DMS153 treated with DMSO at 0.1 percent for 48 hours (cell line): ENCODE measurements around the gene IGF2BP3.
"Not testable (repeated sequence)": the region's sequence is repeated elsewhere in the genome, so short reads cannot be mapped to it uniquely, and the experiment has no call there.

ENCODE experiments used
- DNase-seq: peaks from one replicate; lab custom pipeline; 2025; ENCODE audit not compliant: unreplicated experiment; lab: John Stamatoyannopoulos, UW

The IGF2BP3 gene

DNA sequence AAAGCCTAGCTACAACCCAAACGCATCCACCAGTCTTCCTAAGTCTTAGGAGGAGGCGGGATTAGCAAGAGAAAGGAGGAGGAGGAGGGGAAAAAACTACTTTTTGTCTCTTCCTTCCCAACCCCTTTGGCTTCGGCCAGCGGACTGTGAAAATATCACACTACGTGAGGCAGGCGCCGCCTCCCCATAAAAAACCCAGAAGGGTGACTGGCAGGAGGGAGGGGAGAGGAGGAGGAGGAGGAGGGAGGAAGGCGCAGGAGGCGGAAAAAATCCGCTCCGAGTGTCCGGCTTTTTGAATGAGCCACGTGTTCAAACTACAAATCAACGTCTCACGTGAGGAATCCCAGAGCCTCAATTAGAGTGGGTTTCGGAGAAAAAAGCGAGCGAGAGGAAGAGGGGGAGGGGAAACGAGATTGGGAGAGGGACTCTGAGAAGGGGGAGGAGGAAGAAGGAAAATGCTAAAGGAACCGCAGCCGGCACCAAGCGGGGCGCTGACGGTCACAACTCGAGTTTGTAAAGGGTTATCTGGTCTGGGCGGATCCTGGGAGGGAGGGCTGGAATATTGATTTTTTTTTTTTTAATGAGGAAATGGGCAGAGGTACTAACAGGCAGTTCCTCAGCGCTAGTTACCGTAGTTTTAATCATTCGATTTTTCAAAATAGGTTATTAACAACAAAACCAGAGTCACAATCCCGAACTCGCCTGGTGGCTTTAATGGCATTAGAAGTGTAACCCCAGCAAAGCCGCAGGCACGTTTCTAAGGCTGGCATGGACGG, at the start of gene IGF2BP3:
Gene IGF2BP3, minus strand, starts transcription at position 162 of the 776 bp plus-strand sequence. CDS start 381 bp downstream, outside the sequence.
- peak; percentile 99 for DNase-seq

DNA sequence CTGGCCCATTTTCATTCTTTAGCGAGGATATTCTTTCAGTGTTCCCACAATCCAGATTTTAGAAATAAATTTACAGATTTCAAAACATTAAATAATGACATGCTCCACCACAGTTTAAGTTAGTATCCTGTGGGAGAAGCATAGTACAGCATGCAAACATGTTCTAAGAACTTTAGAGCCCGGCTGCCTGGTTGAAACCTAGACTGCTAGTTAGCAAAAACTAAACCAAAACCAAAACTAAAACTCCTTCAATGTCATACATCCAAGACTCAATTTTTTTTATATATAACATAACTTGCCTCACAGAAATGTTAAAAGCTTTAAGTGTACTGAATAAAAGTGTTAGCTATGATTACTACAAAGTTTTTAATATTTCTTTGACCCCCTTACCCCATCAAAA, 44.5 kb upstream of the IGF2BP3 start:
- DNase-seq: no peak

GRCh38 chr7:23513746-23514145, 43.5 kb upstream of the IGF2BP3 start:
- not testable (repeated sequence) for DNase-seq

DNA sequence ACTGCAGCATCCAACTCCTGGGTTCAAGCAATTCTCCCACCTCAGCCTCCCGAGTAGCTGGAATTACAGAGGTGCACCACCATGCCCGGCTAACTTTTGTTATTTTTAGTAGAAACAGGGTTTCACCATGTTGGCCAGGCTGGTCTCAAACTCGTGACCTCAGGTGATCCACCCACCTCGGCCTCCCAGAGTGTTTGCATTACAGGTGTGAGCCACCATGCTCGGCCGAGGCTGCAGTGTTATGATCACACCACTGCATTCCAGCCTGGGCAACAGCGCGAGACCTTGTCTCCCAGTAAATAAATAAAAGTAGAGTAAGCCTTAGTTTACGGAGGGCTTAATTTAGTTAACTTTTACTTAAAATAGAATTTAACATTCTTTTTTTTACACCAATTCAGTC, 23.7 kb upstream of the IGF2BP3 start:
- no peak for DNase-seq

DNA sequence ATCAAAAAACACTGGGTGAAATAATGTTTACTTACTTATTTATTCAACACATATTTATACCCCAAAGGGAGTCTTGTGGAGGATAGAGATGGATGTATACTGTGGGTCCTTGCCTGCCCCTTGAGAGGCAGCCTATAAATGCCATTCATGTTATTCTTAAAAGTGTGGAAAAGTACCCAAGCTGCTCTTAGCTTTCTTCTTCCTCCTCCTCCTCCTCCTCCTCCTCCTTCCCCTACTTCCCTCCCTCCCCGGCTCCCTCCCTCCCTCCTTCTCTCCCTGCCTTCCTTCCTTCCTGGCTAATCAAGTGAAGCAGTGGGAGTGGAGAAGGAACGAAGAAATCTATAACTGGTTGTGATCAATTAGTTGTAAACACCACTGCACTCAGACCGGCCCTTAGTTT, 21.2 kb upstream of the IGF2BP3 start:
- DNase-seq: no peak

GRCh38 chr7:23490357-23491135, 20.3 kb upstream of the IGF2BP3 start:
- peak; percentile 58 for DNase-seq

DNA sequence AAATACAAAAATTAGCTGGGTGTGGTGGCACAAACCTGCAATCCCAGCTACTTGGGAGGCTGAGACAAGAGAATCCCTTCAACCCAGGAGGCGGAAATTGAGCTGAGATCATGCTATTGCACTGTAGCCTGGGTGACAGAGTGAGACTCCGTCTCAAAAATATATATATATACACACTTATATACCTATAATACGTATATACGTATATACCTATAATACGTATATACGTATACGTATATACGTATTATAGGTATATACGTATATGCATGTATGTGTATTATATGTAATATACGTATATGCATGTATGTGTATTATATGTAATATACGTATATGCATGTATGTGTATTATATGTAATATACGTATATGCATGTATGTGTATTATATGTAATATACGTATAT, 18.4 kb upstream of the IGF2BP3 start:
- not testable (repeated sequence) for DNase-seq

DNA sequence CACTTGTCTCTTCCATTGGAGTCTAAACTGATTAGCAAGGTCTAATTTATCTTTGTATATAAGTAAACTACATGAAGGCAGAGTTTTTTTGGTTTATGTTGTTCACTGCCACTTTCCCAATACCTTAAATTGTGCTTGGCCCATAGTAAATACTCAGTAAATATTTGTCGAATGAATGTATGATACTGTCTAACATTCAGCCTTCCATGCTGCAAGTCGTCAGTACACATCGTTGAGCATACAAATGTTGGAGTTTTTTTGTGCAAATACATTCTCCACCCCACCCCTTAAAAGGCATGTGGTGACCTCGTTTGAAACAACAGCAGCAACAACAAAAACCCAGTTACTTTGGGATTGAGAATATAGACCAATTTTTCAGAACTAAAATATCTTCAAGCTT, 17.4 kb upstream of the IGF2BP3 start:
- no peak for DNase-seq

DNA sequence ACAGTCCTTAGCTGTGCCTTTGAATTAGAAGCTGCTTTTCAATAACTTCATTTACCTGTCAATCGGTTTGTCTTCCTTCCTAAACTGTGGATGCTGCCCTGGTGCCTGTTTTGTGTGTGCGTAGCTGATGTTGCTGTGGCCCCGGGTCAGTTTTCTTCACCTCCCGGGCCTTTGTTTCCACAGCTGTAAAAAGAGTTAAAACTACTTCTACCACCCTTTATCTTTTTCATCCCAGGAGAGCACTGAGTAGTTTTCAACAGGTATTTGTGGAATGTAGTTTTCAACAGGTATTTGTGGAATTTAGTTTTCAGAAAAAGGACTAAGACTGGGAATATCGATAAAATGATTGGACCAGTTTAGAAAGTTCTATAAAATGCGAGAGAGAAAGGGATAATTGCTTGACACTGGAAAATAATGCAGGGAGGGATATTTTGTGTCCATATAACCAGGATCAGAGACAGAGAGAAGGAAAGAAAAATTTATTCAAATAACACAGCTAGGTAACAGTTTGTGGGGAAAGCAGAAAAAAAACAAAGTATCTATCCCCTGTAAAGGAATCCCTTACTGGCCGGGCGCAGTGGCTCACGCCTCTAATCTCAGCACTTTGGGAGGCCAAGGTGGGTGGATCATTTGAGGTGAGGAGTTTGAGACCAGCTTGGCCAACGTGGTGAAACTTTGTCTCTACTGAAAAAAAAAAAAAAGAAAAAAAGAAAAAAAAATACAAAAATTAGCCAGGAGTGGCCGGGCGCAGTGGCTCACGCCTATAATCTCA, 15.9 kb upstream of the IGF2BP3 start:
- no peak for DNase-seq

GRCh38 chr7:23482686-23483085, 12.4 kb upstream of the IGF2BP3 start:
- no peak for DNase-seq

GRCh38 chr7:23477962-23478866, 7.9 kb upstream of the IGF2BP3 start:
- no peak for DNase-seq

DNA sequence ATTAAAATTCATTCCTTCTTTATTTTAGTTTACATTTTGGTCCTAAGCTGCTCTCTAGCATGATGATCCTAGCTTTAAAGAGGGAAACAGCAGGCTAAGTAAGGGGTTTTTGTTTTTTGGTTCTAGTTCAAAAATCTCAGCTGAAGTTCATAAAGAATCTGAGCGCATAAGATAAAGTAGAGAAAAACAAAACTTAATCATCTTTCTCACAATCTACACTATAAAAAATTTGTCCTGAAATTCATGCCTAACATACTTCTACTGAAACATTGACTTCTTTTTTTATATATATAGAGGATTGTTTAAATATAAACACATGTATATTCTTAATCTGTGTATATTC, 6.8 kb upstream of the IGF2BP3 start:
- no peak for DNase-seq

DNA sequence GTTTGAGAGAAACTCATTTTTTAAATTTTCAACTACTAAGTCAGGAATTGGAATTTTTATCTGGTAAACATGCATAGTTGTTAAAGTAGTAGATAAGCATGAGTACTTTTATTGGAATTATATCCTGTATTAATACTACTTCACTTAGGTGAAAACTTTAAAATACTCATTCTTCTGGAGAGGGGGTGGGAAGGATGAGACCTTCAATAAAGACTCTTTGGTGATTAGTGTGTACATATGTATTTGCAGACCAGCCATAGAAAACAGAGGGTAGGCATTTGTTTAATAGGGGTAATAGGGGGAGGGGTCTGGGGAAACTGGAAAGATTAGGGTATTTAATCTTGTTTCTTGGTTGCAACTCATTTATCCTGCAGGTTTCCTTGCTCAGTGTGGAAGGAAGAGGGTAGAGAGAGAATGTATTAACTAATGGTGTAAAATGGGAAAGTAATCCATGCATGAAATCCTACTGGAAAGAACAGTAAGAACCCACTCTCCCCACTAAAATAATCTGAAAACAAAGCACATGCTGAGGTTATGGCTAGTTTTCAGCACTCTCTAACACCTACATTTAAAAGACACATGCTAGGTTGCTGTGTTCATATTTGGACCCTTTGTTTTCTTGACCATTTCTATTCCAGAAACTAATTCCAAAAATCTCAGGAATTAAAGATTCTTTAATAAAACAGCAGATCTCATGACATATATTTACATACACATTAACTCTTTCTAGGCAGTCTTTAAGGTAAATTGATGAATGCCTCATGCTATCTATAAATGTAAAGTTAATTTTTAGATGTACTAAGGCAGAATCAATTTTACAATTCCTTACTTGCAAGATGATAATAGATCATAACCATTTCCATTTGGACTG, 6.2 kb upstream of the IGF2BP3 start:
- no peak for DNase-seq

DNA sequence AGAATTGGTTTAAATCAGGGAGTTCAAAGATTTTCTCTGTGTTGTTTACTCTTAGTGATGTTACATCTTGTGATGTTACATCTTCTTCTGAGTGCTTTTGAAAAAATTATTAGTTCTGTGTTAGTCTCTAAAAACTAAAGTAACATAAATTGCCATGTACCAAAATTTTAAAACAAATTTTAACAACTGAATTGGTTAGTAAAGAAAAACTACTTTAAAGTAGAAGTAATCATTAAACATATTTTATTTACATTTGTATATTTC, 5.2 kb upstream of the IGF2BP3 start:
- no peak for DNase-seq

- peak; percentile 77 for DNase-seq
Measured at GRCh38 chr7:23474829-23475575, 4.7 kb upstream of the IGF2BP3 start.

- DNase-seq: peak; percentile 99
Measured at GRCh38 chr7:23474094-23474828, 4.0 kb upstream of the IGF2BP3 start.

DNA sequence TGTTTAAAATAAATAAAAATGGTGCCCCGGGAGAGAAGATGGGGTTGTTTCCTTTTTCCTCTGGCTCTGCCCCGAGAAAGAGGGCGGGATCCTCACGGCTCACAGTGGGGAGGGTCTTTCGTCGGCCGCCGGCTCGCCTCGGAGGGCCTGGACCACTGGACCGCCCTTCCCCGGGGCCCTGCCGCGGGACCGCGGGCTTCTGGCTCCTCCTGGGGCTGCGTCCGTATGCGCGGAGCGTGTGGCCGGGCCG, 3.5 kb upstream of the IGF2BP3 start:
- DNase-seq: no peak

DNA sequence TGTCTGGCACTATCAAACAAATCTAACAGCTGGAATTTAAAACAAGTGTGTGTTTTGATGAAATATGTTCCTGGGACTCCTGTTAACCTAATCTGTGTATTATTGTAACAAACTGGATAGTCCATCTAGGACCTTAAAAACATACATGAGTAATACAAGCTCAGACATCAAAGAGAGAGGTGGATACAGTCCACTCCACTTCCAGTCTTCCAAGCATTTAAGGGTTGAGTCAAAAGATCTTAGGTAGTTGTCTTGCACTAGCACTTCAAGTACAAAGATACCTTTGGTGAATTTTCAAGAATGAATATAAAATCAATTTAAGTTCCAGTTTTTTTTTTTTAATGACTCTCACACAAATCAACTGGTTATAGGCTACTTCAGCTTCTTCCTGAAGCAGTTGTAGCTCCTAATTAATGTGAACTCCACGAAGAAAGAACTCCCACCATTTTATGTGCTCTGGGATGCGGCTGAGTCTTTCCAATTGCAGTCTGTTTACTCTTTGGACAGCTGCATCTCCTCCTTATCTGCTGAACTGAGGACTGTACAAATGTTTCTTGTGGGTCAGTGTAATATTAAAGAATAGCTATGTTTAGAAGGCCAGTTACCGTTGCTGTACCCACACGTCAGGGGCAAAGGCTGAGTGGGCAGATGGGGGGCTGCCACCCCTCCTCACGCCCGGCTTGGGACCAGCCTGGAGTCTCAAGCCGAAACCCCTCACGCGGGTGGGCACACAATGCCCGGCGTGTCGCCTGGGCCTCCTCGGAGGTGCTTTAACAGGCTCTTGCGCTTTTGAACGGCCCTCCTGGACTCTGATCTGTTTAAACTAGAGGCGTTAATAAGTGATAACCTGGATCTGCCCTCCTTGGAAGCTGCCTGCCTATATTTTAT, 2.9 kb upstream of the IGF2BP3 start:
- peak; percentile 69 for DNase-seq
